Measurements from ENCODE around the gene USP54. TPM values are rescaled to one million over a fixed set of nuclear protein-coding genes. Genes with fewer than 3 reads are reported as not detected.

USP54 gene
- total RNA-seq, 5 donors from 2014 or later (not counting 1 experiment from before 2014, with no cell fraction given): 4.2 to 6.6 (median 5.5) TPM

DNA sequence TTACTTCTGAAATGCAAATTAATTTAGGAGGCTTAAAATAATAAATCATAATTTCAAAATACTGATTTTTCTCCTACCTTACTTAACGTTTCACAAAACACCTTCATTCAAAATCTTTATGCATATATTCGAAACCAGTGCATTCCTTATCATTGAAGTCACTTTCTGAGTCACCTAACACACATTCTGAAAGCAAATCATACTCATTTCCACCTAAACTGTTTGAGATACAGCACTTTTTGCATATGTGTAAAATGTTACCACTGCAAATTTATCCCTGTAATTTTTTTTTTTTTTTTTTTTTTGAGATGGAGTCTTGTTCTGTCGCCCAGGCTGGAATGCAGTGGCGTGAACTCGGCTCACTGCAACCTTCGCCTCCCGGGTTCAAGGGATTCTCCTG, 111.0 kb downstream of the USP54 start:
- Mint-ChIP-seq H3K9me3 (no peaks in the 10 kb centered on the region), H3K36me3 (peaks cover 23% of the 10 kb centered on the region), H3K4me1 (peaks cover 8 to 34% (median 31%) of the 10 kb centered on the region in 3 donors), H3K27ac (peak overlapping the region in 1 of 2 donors; percentile 52), H3K27me3 (no peaks in the 10 kb centered on the region), H3K4me3 (peak overlapping the region in 1 of 3 donors; percentile 13)
- Histone ChIP-seq H3K27ac (ENCODE audit: low read length) (no peak overlapping the region), H3K36me3 (ENCODE audit: control insufficient read depth in 2 of 2, extremely low read depth in 1 of 2, insufficient read depth in 1 of 2, low read length in 1 of 2) (peaks cover 0 to 37% of the 10 kb centered on the region in 2 donors), H3K4me3 (ENCODE audit: control insufficient read depth in 1 of 2, extremely low read depth in 1 of 2, low read length in 1 of 2) (no peak overlapping the region), H3K4me1 (ENCODE audit: control insufficient read depth in 1 of 2, extremely low read depth in 1 of 2, insufficient read depth in 2 of 2, low read length in 2 of 2) (peaks cover 0 to 2% of the 10 kb centered on the region in 2 experiments), H3K9me3 (no peaks in the 10 kb centered on the region), H3K27me3 (replicated peaks in 1 of 2; ENCODE audit: control insufficient read depth in 2 of 2, extremely low read depth in 1 of 2, insufficient read depth in 2 of 2, low read length in 1 of 2) (no peaks in the 10 kb centered on the region)
- ATAC-seq (replicated peaks in 1 of 4) (no peak), DNase-seq (no peak)
- WGBS (ENCODE audit: insufficient coverage): 46% methylated on average over 7 of the region's 7 CpGs
- CTCF ChIA-PET: no interaction called here
- POLR2A ChIA-PET: no interaction called here

DNA sequence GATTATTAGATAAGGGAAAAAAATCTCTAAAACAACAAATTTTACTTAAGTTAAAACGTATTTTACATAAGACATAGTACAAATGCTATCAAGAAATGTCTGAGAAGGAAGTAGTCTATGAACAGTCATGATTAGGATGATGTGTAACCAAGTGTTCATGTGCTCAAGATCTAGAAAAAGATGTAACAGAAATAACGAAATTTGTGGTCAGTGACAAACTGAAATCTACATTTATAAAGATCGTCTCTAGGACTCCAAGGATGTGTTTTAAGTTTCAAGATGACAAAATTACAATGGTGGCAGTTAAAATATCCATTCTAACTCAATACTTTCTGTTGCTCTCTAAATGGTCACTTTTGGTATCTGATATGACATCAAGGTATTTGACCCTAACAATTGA, 112.5 kb downstream of the USP54 start:
- H3K4me1 ChIP-seq (ENCODE audit: control insufficient read depth in 1 of 2, extremely low read depth in 1 of 2, insufficient read depth in 2 of 2, low read length in 2 of 2): peaks cover 0 to 2% of the 10 kb centered on the region in 2 experiments
- no peaks in the 10 kb centered on the region for H3K27me3 ChIP-seq (replicated peaks in 1 of 2; ENCODE audit: control insufficient read depth in 2 of 2, extremely low read depth in 1 of 2, insufficient read depth in 2 of 2, low read length in 1 of 2)
- H3K36me3 ChIP-seq (ENCODE audit: control insufficient read depth in 2 of 2, extremely low read depth in 1 of 2, insufficient read depth in 1 of 2, low read length in 1 of 2): peaks cover 3 to 45% of the 10 kb centered on the region in 2 donors
- H3K4me3 Mint-ChIP-seq: no peak overlapping the region
- no peaks in the 10 kb centered on the region for H3K9me3 Mint-ChIP-seq
- H3K27ac Mint-ChIP-seq: peak overlapping the region in 1 of 2 donors; percentile 55
- no peak overlapping the region for H3K27ac ChIP-seq (ENCODE audit: low read length)
- H3K27me3 Mint-ChIP-seq: no peaks in the 10 kb centered on the region
- ChIA-PET CTCF (interaction anchor here in 1 of 2 donors (1.0 kb wide), 1 partner anchor 16 kb away, joined by 6 read pairs; no protein-coding TSS in a partner anchor), POLR2A (no interaction called here)
- H3K36me3 Mint-ChIP-seq: peaks cover 31% of the 10 kb centered on the region
- no peak for ATAC-seq (replicated peaks in 1 of 4)
- no peak overlapping the region for H3K4me3 ChIP-seq (ENCODE audit: control insufficient read depth in 1 of 2, extremely low read depth in 1 of 2, low read length in 1 of 2)
- no peaks in the 10 kb centered on the region for H3K9me3 ChIP-seq
- peaks cover 8 to 33% (median 28%) of the 10 kb centered on the region in 3 donors for H3K4me1 Mint-ChIP-seq
- WGBS (ENCODE audit: insufficient coverage): no CpG with 5 or more reads among the region's 3 CpGs
- DNase-seq: no peak

DNA sequence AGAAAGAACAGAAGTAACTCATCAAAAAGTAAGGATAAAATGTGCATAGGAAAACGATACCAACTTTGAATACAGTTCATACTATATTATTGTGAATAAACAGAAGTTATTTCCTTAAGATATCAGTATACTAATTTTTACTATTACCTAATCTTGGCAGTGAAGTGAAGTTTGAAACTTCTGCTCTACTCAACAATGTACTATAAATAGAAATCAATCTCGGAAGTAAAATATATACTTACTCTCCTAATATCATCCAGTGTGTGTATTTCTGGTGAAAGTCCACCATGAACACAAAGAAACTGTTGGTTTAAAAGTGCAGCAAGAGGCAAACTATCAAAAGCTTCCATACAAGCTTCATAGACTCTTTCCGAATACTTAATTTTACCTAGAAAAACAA, 119.9 kb downstream of the USP54 start:
- no peak overlapping the region for H3K27ac ChIP-seq (ENCODE audit: low read length)
- DNase-seq: no peak
- H3K27me3 ChIP-seq (replicated peaks in 1 of 2; ENCODE audit: control insufficient read depth in 2 of 2, extremely low read depth in 1 of 2, insufficient read depth in 2 of 2, low read length in 1 of 2): no peaks in the 10 kb centered on the region
- no peaks in the 10 kb centered on the region for H3K27me3 Mint-ChIP-seq
- H3K36me3 Mint-ChIP-seq: peaks cover 46% of the 10 kb centered on the region
- peaks cover 7 to 67% of the 10 kb centered on the region in 2 donors for H3K36me3 ChIP-seq (ENCODE audit: control insufficient read depth in 2 of 2, extremely low read depth in 1 of 2, insufficient read depth in 1 of 2, low read length in 1 of 2)
- H3K27ac Mint-ChIP-seq: no peak overlapping the region
- no peaks in the 10 kb centered on the region for H3K9me3 Mint-ChIP-seq
- ATAC-seq (replicated peaks in 1 of 4): no peak
- H3K4me3 ChIP-seq (ENCODE audit: control insufficient read depth in 1 of 2, extremely low read depth in 1 of 2, low read length in 1 of 2): no peak overlapping the region
- ChIA-PET POLR2A (no interaction called here), CTCF (no interaction called here)
- no CpG with 5 or more reads among the region's 3 CpGs for WGBS (ENCODE audit: insufficient coverage)
- H3K4me1 Mint-ChIP-seq: peaks cover 0 to 5% (median 2%) of the 10 kb centered on the region in 3 donors
- H3K9me3 ChIP-seq: no peaks in the 10 kb centered on the region
- no peaks in the 10 kb centered on the region for H3K4me1 ChIP-seq (ENCODE audit: control insufficient read depth in 1 of 2, extremely low read depth in 1 of 2, insufficient read depth in 2 of 2, low read length in 2 of 2)
- no peak overlapping the region for H3K4me3 Mint-ChIP-seq

DNA sequence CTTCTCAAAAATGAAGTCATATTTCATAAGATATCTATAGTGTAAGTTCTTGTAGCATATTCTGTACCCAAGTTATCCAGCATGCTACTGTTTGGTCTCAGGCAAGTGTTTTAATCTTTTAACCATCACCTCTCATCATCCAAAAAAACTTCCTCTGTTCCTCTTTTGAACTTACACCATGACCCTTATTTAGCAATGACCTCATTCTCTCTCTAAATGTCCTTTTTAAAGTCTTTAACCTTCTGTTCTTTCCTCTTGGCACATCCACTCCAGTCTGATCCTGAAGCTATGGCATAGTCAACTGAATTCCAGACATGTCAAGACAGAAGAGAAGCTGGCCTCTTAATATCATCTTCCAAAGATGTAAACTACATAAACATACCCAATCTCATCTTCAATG, 121.6 kb downstream of the USP54 start:
- Histone ChIP-seq H3K4me1 (ENCODE audit: control insufficient read depth in 1 of 2, extremely low read depth in 1 of 2, insufficient read depth in 2 of 2, low read length in 2 of 2) (no peaks in the 10 kb centered on the region), H3K36me3 (ENCODE audit: control insufficient read depth in 2 of 2, extremely low read depth in 1 of 2, insufficient read depth in 1 of 2, low read length in 1 of 2) (peaks cover 14 to 65% of the 10 kb centered on the region in 2 donors), H3K9me3 (no peaks in the 10 kb centered on the region), H3K4me3 (ENCODE audit: control insufficient read depth in 1 of 2, extremely low read depth in 1 of 2, low read length in 1 of 2) (no peak overlapping the region), H3K27ac (ENCODE audit: low read length) (no peak overlapping the region), H3K27me3 (replicated peaks in 1 of 2; ENCODE audit: control insufficient read depth in 2 of 2, extremely low read depth in 1 of 2, insufficient read depth in 2 of 2, low read length in 1 of 2) (no peaks in the 10 kb centered on the region)
- Mint-ChIP-seq H3K4me1 (peaks cover 0 to 5% (median 2%) of the 10 kb centered on the region in 3 donors), H3K27ac (peak overlapping the region in 1 of 2 donors; percentile 19), H3K36me3 (peaks cover 49% of the 10 kb centered on the region), H3K27me3 (no peaks in the 10 kb centered on the region), H3K4me3 (no peak overlapping the region), H3K9me3 (no peaks in the 10 kb centered on the region)
- DNase-seq: no peak
- ATAC-seq (replicated peaks in 1 of 4): no peak
- POLR2A ChIA-PET: interaction anchor here in 1 of 2 donors (0.6 kb wide), 1 partner anchor 59 kb away, joined by 3 read pairs; no protein-coding TSS in a partner anchor
- CTCF ChIA-PET: no interaction called here

DNA sequence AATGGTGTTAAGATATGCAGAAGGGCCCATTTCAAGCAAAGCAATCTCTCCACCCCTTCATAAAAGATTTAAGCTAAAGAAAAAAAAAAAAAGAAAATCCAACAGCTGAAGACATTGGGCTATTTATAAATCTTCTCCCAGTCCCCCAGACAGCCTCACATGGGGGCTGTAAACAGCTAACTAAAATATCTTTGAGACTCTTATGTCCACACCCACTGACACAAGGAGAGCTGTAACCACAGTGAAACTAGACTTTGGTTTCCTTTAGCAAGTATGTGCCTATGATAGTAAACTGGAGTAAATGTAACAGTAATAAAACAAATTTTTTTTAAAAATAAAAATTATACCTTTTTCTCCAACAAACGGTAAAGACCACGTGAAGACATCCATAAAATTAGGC, 123.9 kb downstream of the USP54 start:
- no peaks in the 10 kb centered on the region for H3K27me3 Mint-ChIP-seq
- peaks cover 0 to 4% (median 2%) of the 10 kb centered on the region in 3 donors for H3K4me1 Mint-ChIP-seq
- Histone ChIP-seq H3K4me3 (ENCODE audit: control insufficient read depth in 1 of 2, extremely low read depth in 1 of 2, low read length in 1 of 2) (no peak overlapping the region), H3K4me1 (ENCODE audit: control insufficient read depth in 1 of 2, extremely low read depth in 1 of 2, insufficient read depth in 2 of 2, low read length in 2 of 2) (no peaks in the 10 kb centered on the region), H3K27me3 (replicated peaks in 1 of 2; ENCODE audit: control insufficient read depth in 2 of 2, extremely low read depth in 1 of 2, insufficient read depth in 2 of 2, low read length in 1 of 2) (no peaks in the 10 kb centered on the region), H3K27ac (ENCODE audit: low read length) (no peak overlapping the region), H3K9me3 (no peaks in the 10 kb centered on the region), H3K36me3 (ENCODE audit: control insufficient read depth in 2 of 2, extremely low read depth in 1 of 2, insufficient read depth in 1 of 2, low read length in 1 of 2) (peaks cover 8 to 55% of the 10 kb centered on the region in 2 donors)
- DNase-seq (no peak), ATAC-seq (replicated peaks in 1 of 4) (no peak)
- no peak overlapping the region for H3K27ac Mint-ChIP-seq
- WGBS (ENCODE audit: insufficient coverage): no CpG with 5 or more reads among the region's 2 CpGs
- H3K36me3 Mint-ChIP-seq: peaks cover 51% of the 10 kb centered on the region
- H3K9me3 Mint-ChIP-seq: no peaks in the 10 kb centered on the region
- POLR2A ChIA-PET: interaction anchor here in 1 of 2 donors (0.7 kb wide), 1 partner anchor 28 kb away, joined by 3 read pairs; the partner anchor contains the start of gene PPP3CB
- CTCF ChIA-PET: no interaction called here
- no peak overlapping the region for H3K4me3 Mint-ChIP-seq

DNA sequence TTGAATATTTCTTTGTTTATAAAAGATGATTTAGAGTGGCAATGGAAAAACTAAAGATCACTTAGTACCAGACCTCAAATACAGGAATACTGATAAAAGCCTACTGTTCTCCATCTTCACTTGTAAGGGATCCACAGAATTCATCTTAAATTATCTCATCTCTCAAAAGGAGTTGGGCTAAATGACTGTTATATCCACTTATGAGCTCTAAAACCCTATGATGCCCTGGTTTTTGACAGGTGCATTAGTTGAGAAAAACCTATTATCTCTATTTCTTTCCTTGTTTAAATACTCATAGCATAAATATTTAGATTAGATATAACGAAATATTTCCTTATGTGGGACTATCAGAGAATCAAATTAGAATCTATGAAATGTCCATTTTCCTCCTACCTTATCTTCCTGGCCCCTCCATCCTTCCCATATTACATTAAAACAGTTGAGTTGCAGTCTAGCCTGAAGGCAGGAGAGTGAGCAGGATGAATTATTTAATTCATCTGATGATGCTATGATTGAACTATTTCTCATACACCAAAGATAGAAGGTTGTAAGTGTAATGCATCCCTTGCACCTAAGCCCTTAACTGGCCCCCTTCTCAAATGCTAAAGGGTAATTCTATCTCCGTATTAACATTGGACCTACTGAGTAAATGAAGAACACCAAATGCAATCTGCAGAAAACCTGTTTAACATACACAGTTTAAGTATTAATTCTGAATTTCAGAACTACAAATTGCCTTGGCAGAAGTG, 125.0 kb downstream of the USP54 start:
- ChIA-PET POLR2A (no interaction called here), CTCF (no interaction called here)
- H3K9me3 ChIP-seq: no peaks in the 10 kb centered on the region
- no peaks in the 10 kb centered on the region for H3K9me3 Mint-ChIP-seq
- H3K36me3 ChIP-seq (ENCODE audit: control insufficient read depth in 2 of 2, extremely low read depth in 1 of 2, insufficient read depth in 1 of 2, low read length in 1 of 2): peaks cover 7 to 47% of the 10 kb centered on the region in 2 donors
- H3K4me3 ChIP-seq (ENCODE audit: control insufficient read depth in 1 of 2, extremely low read depth in 1 of 2, low read length in 1 of 2): no peak overlapping the region
- H3K36me3 Mint-ChIP-seq: peaks cover 47% of the 10 kb centered on the region
- DNase-seq (no peak), ATAC-seq (replicated peaks in 1 of 4) (no peak)
- no CpG with 5 or more reads among the region's 2 CpGs for WGBS (ENCODE audit: insufficient coverage)
- no peaks in the 10 kb centered on the region for H3K4me1 ChIP-seq (ENCODE audit: control insufficient read depth in 1 of 2, extremely low read depth in 1 of 2, insufficient read depth in 2 of 2, low read length in 2 of 2)
- H3K4me1 Mint-ChIP-seq: peaks cover 0 to 4% (median 0%) of the 10 kb centered on the region in 3 donors
- H3K27me3 Mint-ChIP-seq: no peaks in the 10 kb centered on the region
- no peak overlapping the region for H3K27ac ChIP-seq (ENCODE audit: low read length)
- H3K27ac Mint-ChIP-seq: no peak overlapping the region
- no peak overlapping the region for H3K4me3 Mint-ChIP-seq
- H3K27me3 ChIP-seq (replicated peaks in 1 of 2; ENCODE audit: control insufficient read depth in 2 of 2, extremely low read depth in 1 of 2, insufficient read depth in 2 of 2, low read length in 1 of 2): no peaks in the 10 kb centered on the region

Measured in T-cell (primary cell).